HG03378 (cell line): Measurements from ENCODE around the gene NPPC.

ENCODE experiments used
- ATAC-seq: cut with Tn5 transposase; IDR thresholded peaks from one replicate; pipeline ENCODE4 v1.9.1; 2021; ENCODE audit warnings: mild to moderate bottlenecking, moderate library complexity; ENCODE audit not compliant: unreplicated experiment

Gene NPPC

DNA sequence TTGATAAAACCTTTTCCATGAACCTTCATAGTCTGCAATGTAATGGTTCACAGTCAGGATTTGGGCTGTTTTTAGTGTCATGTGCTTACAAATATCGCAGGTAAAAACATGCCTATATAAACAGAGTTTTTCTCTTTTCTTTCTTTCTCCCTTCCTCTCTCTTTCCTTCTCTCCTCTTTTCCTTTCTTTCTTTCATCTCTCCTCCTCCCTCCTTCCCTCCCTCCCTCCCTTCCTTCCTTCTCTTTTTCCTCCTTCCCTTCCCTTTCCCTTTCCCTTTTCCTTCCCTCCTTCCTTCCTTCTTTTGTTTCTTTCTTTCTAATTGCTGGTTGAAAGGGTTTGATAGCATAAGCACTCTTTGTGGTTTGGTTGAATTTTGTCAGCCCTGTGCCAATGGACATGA is 9.6 kb upstream of the NPPC start:
- ATAC-seq: no peak

GRCh38 chr2:231935207-231935524 is 9.0 kb upstream of the NPPC start:
- no peak for ATAC-seq

- no peak for ATAC-seq
Measured at GRCh38 chr2:231934441-231935206, 8.4 kb upstream of the NPPC start.

- no peak for ATAC-seq
Measured at GRCh38 chr2:231933916-231934401, 7.8 kb upstream of the NPPC start.

GRCh38 chr2:231932985-231933915 is 7.1 kb upstream of the NPPC start:
- no peak for ATAC-seq

GRCh38 chr2:231932711-231932970 is 6.4 kb upstream of the NPPC start:
- no peak for ATAC-seq

DNA sequence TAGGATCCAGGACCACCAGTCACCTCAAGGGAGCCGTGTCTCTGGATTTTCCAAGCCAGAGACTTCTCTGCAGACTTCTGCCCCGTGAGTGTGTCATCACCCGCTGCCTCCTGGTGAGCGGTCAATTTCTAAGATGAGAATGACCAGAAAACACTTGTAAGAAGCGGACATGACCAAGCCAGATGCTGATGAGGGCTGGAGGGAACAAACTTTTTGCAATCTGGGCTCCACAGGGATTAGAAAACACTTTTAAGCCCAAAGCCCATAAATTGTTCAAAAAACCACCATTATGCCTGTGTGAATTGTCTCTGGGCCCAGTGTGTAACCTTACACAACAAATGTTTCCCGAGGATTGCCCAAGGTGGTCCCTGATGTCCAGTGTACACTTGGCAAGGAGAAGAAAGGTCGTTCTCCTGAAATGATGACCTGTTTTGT is 5.3 kb upstream of the NPPC start:
- ATAC-seq: no peak

- ATAC-seq: no peak
Measured at GRCh38 chr2:231930593-231931281, 4.5 kb upstream of the NPPC start.

DNA sequence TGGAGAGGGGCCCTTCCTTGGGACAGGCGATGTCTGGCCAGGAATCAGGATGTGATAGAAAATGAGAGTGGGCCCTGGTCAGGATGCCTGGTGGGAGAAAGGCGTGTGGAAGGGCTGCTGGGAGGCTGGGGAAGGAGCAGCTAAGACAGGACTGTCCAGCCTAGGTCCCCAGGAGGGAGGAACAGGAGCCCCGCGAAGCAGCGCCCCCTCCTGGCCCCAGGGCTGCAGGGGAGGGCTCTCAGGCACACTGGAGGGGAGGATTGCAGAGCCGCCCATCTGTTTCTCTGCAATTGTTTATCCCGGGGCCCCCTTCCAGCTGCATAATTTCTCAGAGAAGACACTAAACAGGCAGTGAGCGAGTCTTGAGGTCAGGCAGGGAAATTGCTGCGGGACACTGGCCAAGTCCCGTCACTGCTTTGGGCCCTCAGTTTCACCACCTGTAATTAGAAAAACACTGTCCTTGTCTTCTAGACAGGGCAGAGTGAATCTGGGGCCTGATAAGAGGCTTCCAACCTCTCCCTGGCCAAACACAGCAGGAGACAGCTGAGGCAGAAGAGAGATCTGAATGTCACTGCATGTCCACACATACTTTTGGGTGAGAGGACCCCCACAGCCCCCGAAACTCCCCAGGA is 3.9 kb upstream of the NPPC start:
- no peak for ATAC-seq

DNA sequence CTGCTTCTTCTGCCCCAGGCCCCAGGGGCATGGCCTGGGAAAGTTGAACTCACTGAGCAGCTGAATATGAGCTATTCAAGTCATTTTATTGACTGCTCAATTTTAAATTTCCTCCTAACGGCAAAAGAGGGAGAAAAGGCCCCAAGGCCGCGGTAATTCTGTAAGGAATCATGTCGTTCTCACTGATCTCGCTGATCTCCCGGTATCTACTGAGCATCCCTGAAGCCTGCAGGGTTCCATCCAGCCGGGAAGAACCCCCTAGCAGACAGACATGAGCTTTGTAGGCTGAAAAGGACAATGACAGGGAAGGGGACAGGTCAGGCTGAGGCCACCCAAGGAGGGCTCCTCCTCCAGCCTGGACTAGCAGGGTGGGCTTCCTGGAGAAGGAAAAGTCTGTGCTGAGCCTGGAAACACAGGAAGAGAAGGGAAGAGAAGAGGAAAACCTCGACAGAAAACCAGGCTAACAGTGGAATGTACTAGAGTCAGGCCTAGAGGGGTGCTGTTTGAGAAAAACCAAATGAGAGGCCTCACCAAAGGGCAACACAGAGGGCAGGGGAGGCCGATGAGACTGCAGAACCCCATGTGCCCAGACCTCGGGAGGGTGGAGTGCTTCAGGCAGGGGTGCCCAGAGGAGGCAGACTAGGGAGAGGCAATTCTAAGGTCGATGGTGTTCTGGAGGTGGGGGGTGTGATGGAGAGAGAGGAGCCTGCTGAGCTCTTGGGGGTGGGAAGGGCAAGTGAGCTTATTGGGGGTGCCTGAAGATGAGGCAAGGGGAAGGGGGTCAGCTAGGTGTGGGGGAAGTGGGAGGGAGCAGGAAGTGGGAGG is 2.9 kb upstream of the NPPC start:
- no peak for ATAC-seq

- ATAC-seq: no peak
Measured at GRCh38 chr2:231928481-231928880, 2.3 kb upstream of the NPPC start.

GRCh38 chr2:231927566-231927890 is 1.3 kb upstream of the NPPC start:
- no peak for ATAC-seq

DNA sequence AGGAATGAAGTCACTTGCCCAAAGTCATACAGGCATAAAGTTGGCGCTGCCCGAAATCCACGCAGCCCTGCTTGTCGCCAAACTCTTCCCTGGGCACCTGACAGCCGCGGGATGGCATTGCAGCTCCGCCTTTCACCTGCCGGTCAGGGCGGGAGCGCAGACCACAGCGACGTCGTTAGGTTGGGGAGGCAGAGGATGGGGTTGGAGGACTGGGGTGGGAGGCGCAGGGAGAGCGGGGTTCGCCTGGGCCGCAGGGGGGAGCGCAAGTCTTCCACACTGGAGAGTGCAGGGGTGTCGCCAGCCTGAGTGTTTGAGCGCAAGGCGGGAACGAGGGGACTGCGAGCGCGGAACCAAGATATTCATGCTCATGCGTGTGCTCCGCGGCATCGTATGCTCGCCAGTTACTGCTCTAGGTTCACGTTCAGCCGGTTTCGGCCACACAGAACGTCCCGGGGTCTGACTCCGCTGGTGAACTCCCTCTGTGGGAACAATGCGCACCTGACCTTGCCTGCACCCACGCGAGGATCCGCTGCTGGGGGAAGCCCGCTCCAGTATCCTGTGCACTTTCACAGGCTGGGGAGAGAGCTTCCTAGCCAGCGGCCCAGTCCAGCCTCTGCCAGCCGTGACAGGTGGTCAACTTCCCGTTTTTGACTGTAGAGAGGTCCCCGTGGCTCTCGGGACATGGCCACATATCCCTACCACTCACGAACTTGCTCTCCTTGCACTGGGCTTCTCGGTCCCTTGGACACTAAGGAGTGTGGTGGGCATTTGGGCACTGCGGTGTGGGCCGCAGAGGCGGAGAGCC is 767 bp upstream of the NPPC start:
- no peak for ATAC-seq

- no peak for ATAC-seq
Measured at GRCh38 chr2:231925303-231926179, 655 bp downstream of the NPPC start.

- ATAC-seq: no peak
Measured at GRCh38 chr2:231924889-231925275, 1.3 kb downstream of the NPPC start.

DNA sequence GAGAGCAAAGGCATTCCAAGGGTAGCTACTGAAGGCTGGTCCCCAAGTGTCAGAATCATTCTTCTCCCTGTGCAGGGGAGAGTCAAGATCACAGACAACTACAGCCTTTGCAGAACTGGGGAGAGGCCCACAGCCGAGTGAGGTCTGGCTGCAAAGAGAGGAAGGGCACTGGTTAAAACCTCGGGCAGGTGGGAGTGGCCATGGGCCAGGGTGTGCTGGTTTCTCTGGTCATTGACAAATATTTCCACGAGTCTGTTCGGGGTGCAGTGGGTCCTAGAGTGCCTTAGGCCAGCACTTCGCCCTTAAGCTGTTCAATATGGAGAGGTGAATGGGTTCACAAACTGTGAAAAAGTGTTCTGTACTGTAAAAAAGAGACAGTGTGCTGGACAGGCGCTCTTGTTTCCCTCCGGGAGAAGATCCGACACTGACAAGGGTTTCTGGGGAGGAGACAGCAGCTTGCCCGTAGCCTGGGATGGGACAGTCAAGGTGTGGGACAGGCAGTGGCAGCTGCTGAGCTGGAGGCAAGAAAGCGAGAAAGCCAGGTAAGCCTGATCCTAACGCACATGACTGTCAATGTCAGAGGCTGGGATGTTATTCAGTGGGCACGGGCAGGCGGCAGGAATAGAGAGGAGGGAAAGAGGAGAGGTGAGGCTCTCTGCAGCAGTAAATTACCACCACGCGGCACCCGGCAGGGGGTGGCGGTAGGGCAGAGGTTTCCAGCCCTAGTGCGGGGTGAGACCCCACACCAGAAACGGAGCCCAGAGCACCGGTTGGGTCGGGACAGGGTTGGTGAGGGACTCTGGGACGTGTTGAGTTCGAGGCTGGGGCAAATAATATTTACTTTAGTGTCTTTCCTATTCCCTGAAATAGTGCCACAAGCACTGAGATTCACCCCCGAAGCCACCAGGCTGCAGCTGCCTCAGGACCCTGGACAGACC is 2.0 kb downstream of the NPPC start:
- no peak for ATAC-seq

- no peak for ATAC-seq
Measured at GRCh38 chr2:231923010-231923344, 3.2 kb downstream of the NPPC start.
